ENCODE results near the gene CHD5.

The CHD5 gene

GRCh38 chr1:6188466-6188865 is 8.3 kb upstream of the CHD5 start:
- H3K9ac ChIP-seq (ENCODE audit: low read length): no peak overlapping the region
- H2BK120ac ChIP-seq (ENCODE audit: insufficient read depth, low read length, poor library complexity): no peak overlapping the region
- no peaks in the 10 kb centered on the region for H3K9me3 ChIP-seq (ENCODE audit: insufficient read depth, low read depth, low read length)
- H3K79me2 ChIP-seq (ENCODE audit: control insufficient read depth, insufficient read depth, low read length, poor library complexity): no peaks in the 10 kb centered on the region
- WGBS (ENCODE audit: extremely low coverage, insufficient coverage, insufficient read length): no CpG with 5 or more reads among the region's 8 CpGs
- no peak overlapping the region for H3K4me3 ChIP-seq (ENCODE audit: low read depth, low read length)
- H4K12ac ChIP-seq (ENCODE audit: low read depth, low read length): no peak overlapping the region
- H3K36me3 ChIP-seq (ENCODE audit: control insufficient read depth in 1 of 2, insufficient read depth in 2 of 2, low read length in 2 of 2): peaks cover 55 to 61% of the 10 kb centered on the region in 2 experiments
- H3K18ac ChIP-seq (ENCODE audit: low read length): no peak overlapping the region
- no peak overlapping the region for H3K27ac ChIP-seq (ENCODE audit: low read depth, low read length)
- H3K79me1 ChIP-seq (ENCODE audit: low read length): no peaks in the 10 kb centered on the region
- no peak overlapping the region for H3K23ac ChIP-seq (ENCODE audit: low read length)
- H4K8ac ChIP-seq (ENCODE audit: low read depth, low read length): no peak overlapping the region
- no peak overlapping the region for H2AFZ ChIP-seq (ENCODE audit: insufficient read depth, low read length, poor library complexity)
- no peak overlapping the region for H4K91ac ChIP-seq (ENCODE audit: low read depth, low read length)
- H3K14ac ChIP-seq (ENCODE audit: low read length): no peak overlapping the region
- H3K4ac ChIP-seq (ENCODE audit: low read depth, low read length): peak overlapping the region; percentile 27
- H2BK5ac ChIP-seq (ENCODE audit: low read depth, low read length, poor library complexity): no peak overlapping the region
- H3K27me3 ChIP-seq (ENCODE audit: insufficient read depth, low read length): no peaks in the 10 kb centered on the region
- no peak overlapping the region for H3K4me2 ChIP-seq (ENCODE audit: low read length)
- H2AK5ac ChIP-seq (ENCODE audit: low read length): no peak overlapping the region
- no peak for DNase-seq
- peaks cover 0 to 3% of the 10 kb centered on the region in 2 experiments for H3K4me1 ChIP-seq (ENCODE audit: control insufficient read depth in 1 of 2, insufficient read depth in 2 of 2, low read length in 2 of 2)
- H2BK12ac ChIP-seq (ENCODE audit: low read length): no peak overlapping the region

- peaks cover 31 to 39% of the 10 kb centered on the region in 2 experiments for H3K36me3 ChIP-seq (ENCODE audit: control insufficient read depth in 1 of 2, insufficient read depth in 2 of 2, low read length in 2 of 2)
- H3K27ac ChIP-seq (ENCODE audit: low read depth, low read length): no peak overlapping the region
- H3K79me1 ChIP-seq (ENCODE audit: low read length): no peaks in the 10 kb centered on the region
- no peak overlapping the region for H4K8ac ChIP-seq (ENCODE audit: low read depth, low read length)
- peaks cover 0 to 3% of the 10 kb centered on the region in 2 experiments for H3K4me1 ChIP-seq (ENCODE audit: control insufficient read depth in 1 of 2, insufficient read depth in 2 of 2, low read length in 2 of 2)
- H2BK5ac ChIP-seq (ENCODE audit: low read depth, low read length, poor library complexity): no peak overlapping the region
- H3K4ac ChIP-seq (ENCODE audit: low read depth, low read length): no peak overlapping the region
- no peaks in the 10 kb centered on the region for H3K9me3 ChIP-seq (ENCODE audit: insufficient read depth, low read depth, low read length)
- no peak overlapping the region for H2BK120ac ChIP-seq (ENCODE audit: insufficient read depth, low read length, poor library complexity)
- H3K9ac ChIP-seq (ENCODE audit: low read length): no peak overlapping the region
- H2AK5ac ChIP-seq (ENCODE audit: low read length): no peak overlapping the region
- no peak overlapping the region for H4K12ac ChIP-seq (ENCODE audit: low read depth, low read length)
- no peak overlapping the region for H2AFZ ChIP-seq (ENCODE audit: insufficient read depth, low read length, poor library complexity)
- H3K14ac ChIP-seq (ENCODE audit: low read length): no peak overlapping the region
- peaks cover 12% of the 10 kb centered on the region for H3K27me3 ChIP-seq (ENCODE audit: insufficient read depth, low read length)
- no peak overlapping the region for H3K23ac ChIP-seq (ENCODE audit: low read length)
- no peaks in the 10 kb centered on the region for H3K79me2 ChIP-seq (ENCODE audit: control insufficient read depth, insufficient read depth, low read length, poor library complexity)
- WGBS (ENCODE audit: extremely low coverage, insufficient coverage, insufficient read length): no CpG with 5 or more reads among the region's 10 CpGs
- DNase-seq: peak in 1 of 2 donors; percentile 56
- H2BK12ac ChIP-seq (ENCODE audit: low read length): no peak overlapping the region
- no peak overlapping the region for H4K91ac ChIP-seq (ENCODE audit: low read depth, low read length)
- H3K18ac ChIP-seq (ENCODE audit: low read length): no peak overlapping the region
- no peak overlapping the region for H3K4me3 ChIP-seq (ENCODE audit: low read depth, low read length)
- H3K4me2 ChIP-seq (ENCODE audit: low read length): no peak overlapping the region
These were observed 5.7 kb upstream of the CHD5 start for GRCh38 chr1:6185635-6186382.

GRCh38 chr1:6185151-6185550 is 5.0 kb upstream of the CHD5 start:
- no peak overlapping the region for H2AK5ac ChIP-seq (ENCODE audit: low read length)

GRCh38 chr1:6184083-6184783 is 4.1 kb upstream of the CHD5 start:
- peaks cover 2 to 3% of the 10 kb centered on the region in 2 experiments for H3K4me1 ChIP-seq (ENCODE audit: control insufficient read depth in 1 of 2, insufficient read depth in 2 of 2, low read length in 2 of 2)
- H3K4me3 ChIP-seq (ENCODE audit: low read depth, low read length): no peak overlapping the region
- H2BK5ac ChIP-seq (ENCODE audit: low read depth, low read length, poor library complexity): no peak overlapping the region
- no peak overlapping the region for H2AFZ ChIP-seq (ENCODE audit: insufficient read depth, low read length, poor library complexity)
- peaks cover 2% of the 10 kb centered on the region for H3K9me3 ChIP-seq (ENCODE audit: insufficient read depth, low read depth, low read length)
- H3K14ac ChIP-seq (ENCODE audit: low read length): no peak overlapping the region
- no CpG with 5 or more reads among the region's 13 CpGs for WGBS (ENCODE audit: extremely low coverage, insufficient coverage, insufficient read length)
- H3K18ac ChIP-seq (ENCODE audit: low read length): no peak overlapping the region
- H4K12ac ChIP-seq (ENCODE audit: low read depth, low read length): no peak overlapping the region
- no peak overlapping the region for H3K9ac ChIP-seq (ENCODE audit: low read length)
- H4K8ac ChIP-seq (ENCODE audit: low read depth, low read length): no peak overlapping the region
- H3K36me3 ChIP-seq (ENCODE audit: control insufficient read depth in 1 of 2, insufficient read depth in 2 of 2, low read length in 2 of 2): peaks cover 22 to 27% of the 10 kb centered on the region in 2 experiments
- no peaks in the 10 kb centered on the region for H3K79me2 ChIP-seq (ENCODE audit: control insufficient read depth, insufficient read depth, low read length, poor library complexity)
- no peak overlapping the region for H3K4ac ChIP-seq (ENCODE audit: low read depth, low read length)
- H4K91ac ChIP-seq (ENCODE audit: low read depth, low read length): no peak overlapping the region
- no peak overlapping the region for H2BK120ac ChIP-seq (ENCODE audit: insufficient read depth, low read length, poor library complexity)
- no peak overlapping the region for H3K23ac ChIP-seq (ENCODE audit: low read length)
- no peak overlapping the region for H2AK5ac ChIP-seq (ENCODE audit: low read length)
- peaks cover 26% of the 10 kb centered on the region for H3K27me3 ChIP-seq (ENCODE audit: insufficient read depth, low read length)
- no peak overlapping the region for H3K27ac ChIP-seq (ENCODE audit: low read depth, low read length)
- H2BK12ac ChIP-seq (ENCODE audit: low read length): no peak overlapping the region
- H3K4me2 ChIP-seq (ENCODE audit: low read length): no peak overlapping the region
- DNase-seq: peak in 1 of 2 donors; percentile 48
- no peaks in the 10 kb centered on the region for H3K79me1 ChIP-seq (ENCODE audit: low read length)

More at GRCh38 chr1:6185151-6185550, 5.0 kb upstream of the CHD5 start:
- Histone ChIP-seq H2BK12ac (ENCODE audit: low read length) (no peak overlapping the region), H4K8ac (ENCODE audit: low read depth, low read length) (no peak overlapping the region), H3K27ac (ENCODE audit: low read depth, low read length) (no peak overlapping the region), H2AFZ (ENCODE audit: insufficient read depth, low read length, poor library complexity) (no peak overlapping the region), H3K27me3 (ENCODE audit: insufficient read depth, low read length) (peaks cover 18% of the 10 kb centered on the region), H3K36me3 (ENCODE audit: control insufficient read depth in 1 of 2, insufficient read depth in 2 of 2, low read length in 2 of 2) (peaks cover 26 to 32% of the 10 kb centered on the region in 2 experiments), H3K79me1 (ENCODE audit: low read length) (no peaks in the 10 kb centered on the region), H3K4me2 (ENCODE audit: low read length) (no peak overlapping the region), H2BK120ac (ENCODE audit: insufficient read depth, low read length, poor library complexity) (no peak overlapping the region), H3K9me3 (ENCODE audit: insufficient read depth, low read depth, low read length) (peaks cover under 1% of the 10 kb centered on the region), H3K23ac (ENCODE audit: low read length) (no peak overlapping the region), H4K12ac (ENCODE audit: low read depth, low read length) (no peak overlapping the region), H3K9ac (ENCODE audit: low read length) (no peak overlapping the region), H3K4me3 (ENCODE audit: low read depth, low read length) (no peak overlapping the region), H4K91ac (ENCODE audit: low read depth, low read length) (no peak overlapping the region), H3K14ac (ENCODE audit: low read length) (no peak overlapping the region), H3K4ac (ENCODE audit: low read depth, low read length) (no peak overlapping the region), H2BK5ac (ENCODE audit: low read depth, low read length, poor library complexity) (no peak overlapping the region), H3K4me1 (ENCODE audit: control insufficient read depth in 1 of 2, insufficient read depth in 2 of 2, low read length in 2 of 2) (peaks cover 1 to 3% of the 10 kb centered on the region in 2 experiments), H3K79me2 (ENCODE audit: control insufficient read depth, insufficient read depth, low read length, poor library complexity) (no peaks in the 10 kb centered on the region), H3K18ac (ENCODE audit: low read length) (no peak overlapping the region)
- DNase-seq: peak; percentile 20 to 87
- WGBS (ENCODE audit: extremely low coverage, insufficient coverage, insufficient read length): no CpG with 5 or more reads among the region's 3 CpGs

Data from trophoblast cell (in vitro differentiated cells and primary cell).